ENCODE measurements around the gene TNFRSF6B.
A peak's percentile ranks its signal among the peaks of the same experiment; 100 is the strongest.

The TNFRSF6B gene

GRCh38 chr20:63679799-63680305 lies 16.6 kb upstream of the TNFRSF6B start:
- H3K9me3 ChIP-seq (ENCODE audit: severe bottlenecking), result no peaks in the 10 kb centered on the region
- TF ChIP-seq CTCF (IDR thresholded peaks at IDR 0.05; ENCODE audit: poor library complexity, severe bottlenecking), result no peak
- H3K36me3 ChIP-seq (ENCODE audit: low read depth), result peaks cover 52% of the 10 kb centered on the region
- peak overlapping the region; percentile 96 for H3K27ac ChIP-seq (ENCODE audit: poor library complexity, severe bottlenecking)
- peak; percentile 81 for DNase-seq (ENCODE audit: low spot score)
- no peaks in the 10 kb centered on the region for H3K27me3 ChIP-seq (ENCODE audit: insufficient read depth, poor library complexity, severe bottlenecking)
- H3K4me1 ChIP-seq (ENCODE audit: insufficient read depth, poor library complexity, severe bottlenecking), result peaks cover 26% of the 10 kb centered on the region
- H3K4me3 ChIP-seq (ENCODE audit: severe bottlenecking), result no peak overlapping the region
- ATAC-seq (ENCODE audit: low read depth), result no peak

- H3K36me3 ChIP-seq (ENCODE audit: low read depth), result peaks cover 47% of the 10 kb centered on the region
- no peaks in the 10 kb centered on the region for H3K9me3 ChIP-seq (ENCODE audit: severe bottlenecking)
- no peak overlapping the region for H3K4me3 ChIP-seq (ENCODE audit: severe bottlenecking)
- H3K4me1 ChIP-seq (ENCODE audit: insufficient read depth, poor library complexity, severe bottlenecking), result peaks cover 26% of the 10 kb centered on the region
- H3K27me3 ChIP-seq (ENCODE audit: insufficient read depth, poor library complexity, severe bottlenecking), result no peaks in the 10 kb centered on the region
- DNase-seq (ENCODE audit: low spot score) (peak; percentile 90), ATAC-seq (ENCODE audit: low read depth) (no peak)
- no peak for TF ChIP-seq CTCF (IDR thresholded peaks at IDR 0.05; ENCODE audit: poor library complexity, severe bottlenecking)
- peak overlapping the region; percentile 96 for H3K27ac ChIP-seq (ENCODE audit: poor library complexity, severe bottlenecking)
These were observed 16.0 kb upstream of the TNFRSF6B start for GRCh38 chr20:63680427-63680826.

GRCh38 chr20:63680857-63681608 lies 15.4 kb upstream of the TNFRSF6B start:
- TF ChIP-seq CTCF (IDR thresholded peaks at IDR 0.05; ENCODE audit: poor library complexity, severe bottlenecking), result no peak
- Histone ChIP-seq H3K27me3 (ENCODE audit: insufficient read depth, poor library complexity, severe bottlenecking) (no peaks in the 10 kb centered on the region), H3K4me3 (ENCODE audit: severe bottlenecking) (no peak overlapping the region), H3K9me3 (ENCODE audit: severe bottlenecking) (no peaks in the 10 kb centered on the region), H3K27ac (ENCODE audit: poor library complexity, severe bottlenecking) (peak overlapping the region; percentile 96), H3K36me3 (ENCODE audit: low read depth) (peaks cover 40% of the 10 kb centered on the region), H3K4me1 (ENCODE audit: insufficient read depth, poor library complexity, severe bottlenecking) (peaks cover 26% of the 10 kb centered on the region)
- ATAC-seq (ENCODE audit: low read depth), result no peak
- peak; percentile 82 for DNase-seq (ENCODE audit: low spot score)

- no peaks in the 10 kb centered on the region for H3K9me3 ChIP-seq (ENCODE audit: severe bottlenecking)
- H3K27ac ChIP-seq (ENCODE audit: poor library complexity, severe bottlenecking), result peak overlapping the region; percentile 96
- no peaks in the 10 kb centered on the region for H3K27me3 ChIP-seq (ENCODE audit: insufficient read depth, poor library complexity, severe bottlenecking)
- H3K4me3 ChIP-seq (ENCODE audit: severe bottlenecking), result no peak overlapping the region
- peak; percentile 82 for DNase-seq (ENCODE audit: low spot score)
- H3K4me1 ChIP-seq (ENCODE audit: insufficient read depth, poor library complexity, severe bottlenecking), result peaks cover 31% of the 10 kb centered on the region
- ATAC-seq (ENCODE audit: low read depth), result no peak
- no peak for TF ChIP-seq CTCF (IDR thresholded peaks at IDR 0.05; ENCODE audit: poor library complexity, severe bottlenecking)
- H3K36me3 ChIP-seq (ENCODE audit: low read depth), result peaks cover 34% of the 10 kb centered on the region
These were observed 14.8 kb upstream of the TNFRSF6B start for GRCh38 chr20:63681609-63682142.
